Fibroblast of peridontal ligament (primary cell): Measurements from ENCODE around the gene SUMF2.
"Not testable (repeated sequence)": the region's sequence is repeated elsewhere in the genome, so short reads cannot be mapped to it uniquely, and the experiment has no call there.

ENCODE experiments used
- DNase-seq: peaks from one replicate; pipeline ENCODE4 v3.0.0-alpha.2; 2010; ENCODE audit errors: extremely low read depth

The SUMF2 gene

DNA sequence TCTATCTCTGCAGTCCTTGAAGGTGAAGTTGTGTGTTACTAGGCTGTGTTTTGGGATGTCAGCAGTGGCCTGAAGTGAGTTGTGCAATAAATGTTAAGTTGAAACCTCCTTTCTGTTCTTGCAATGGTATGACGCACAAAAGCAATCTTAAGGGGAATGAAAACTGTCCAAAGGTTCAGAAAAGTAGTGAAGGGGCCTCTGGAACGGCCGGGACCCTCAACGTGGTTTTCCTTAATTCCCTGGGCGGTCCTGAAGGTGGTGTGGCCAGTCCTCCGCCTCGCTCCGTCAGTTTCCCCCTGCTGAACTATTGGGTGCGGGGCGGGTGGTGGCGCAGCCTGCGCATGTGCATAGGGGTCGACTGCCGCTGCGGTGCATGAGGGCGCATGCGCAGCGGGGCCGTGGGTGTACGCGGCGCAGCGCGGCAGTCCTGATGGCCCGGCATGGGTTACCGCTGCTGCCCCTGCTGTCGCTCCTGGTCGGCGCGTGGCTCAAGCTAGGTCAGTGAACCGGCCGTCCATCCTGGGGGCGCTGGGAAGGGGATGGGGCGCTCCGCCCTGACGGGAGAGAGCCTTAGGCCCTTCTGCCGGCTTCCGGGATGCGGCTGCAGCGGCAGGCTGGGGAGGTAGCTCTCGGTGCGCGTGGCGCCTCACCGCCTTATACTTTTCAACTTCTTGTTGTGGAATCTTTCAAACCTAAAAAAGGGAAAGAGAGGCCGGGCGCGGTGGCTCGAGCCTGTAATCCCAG lies at the start of gene SUMF2:
Gene SUMF2, plus strand, starts transcription at position 405 of the 744 bp plus-strand sequence. Its CDS starts 26 bp downstream, at position 431.
- peak; percentile 87 for DNase-seq

- DNase-seq: not testable (repeated sequence)
These were observed 47.1 kb upstream of the SUMF2 start for GRCh38 chr7:56017015-56017414.

DNA sequence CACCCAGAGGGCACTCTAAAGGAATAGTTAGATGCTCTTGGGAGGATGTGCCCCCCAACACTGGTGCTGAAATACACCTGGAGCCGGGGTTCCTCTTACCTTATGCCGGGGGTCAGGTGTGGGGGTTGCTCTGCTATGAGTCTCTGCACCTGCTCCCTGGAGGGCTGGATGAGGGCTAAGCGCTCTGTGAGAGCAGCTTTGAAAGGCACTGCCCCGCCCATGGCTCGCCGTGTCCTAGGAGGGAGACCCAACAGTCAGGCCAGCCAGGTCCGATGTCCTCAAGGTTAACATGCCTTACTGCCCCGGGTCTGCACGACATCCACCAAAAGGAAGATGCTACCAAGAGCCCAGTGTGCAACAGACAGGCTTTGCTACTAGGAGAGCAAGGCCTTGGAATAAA lies 44.6 kb upstream of the SUMF2 start:
- no peak for DNase-seq

GRCh38 chr7:56023500-56023899 lies 40.6 kb upstream of the SUMF2 start:
- no peak for DNase-seq

DNA sequence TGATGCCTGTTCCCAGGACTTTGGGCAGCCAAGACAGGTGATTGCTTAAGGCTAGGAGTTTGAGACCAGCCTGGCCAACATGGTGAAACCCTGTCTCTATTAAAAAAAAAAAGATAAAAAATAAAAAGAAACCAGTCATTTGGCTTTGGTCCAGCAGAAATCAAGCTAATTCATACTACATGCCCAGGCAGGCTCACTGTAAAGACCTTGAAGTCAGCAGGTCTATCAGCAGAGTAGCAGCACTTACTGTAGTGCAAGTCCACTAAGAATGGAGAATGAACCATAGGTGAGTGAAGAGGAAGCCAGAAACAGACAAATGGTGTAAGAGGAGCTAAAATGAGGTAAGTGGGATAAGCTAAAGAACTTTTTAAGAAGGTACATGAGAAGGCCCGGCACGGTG lies 37.5 kb upstream of the SUMF2 start:
- DNase-seq: no peak

DNA sequence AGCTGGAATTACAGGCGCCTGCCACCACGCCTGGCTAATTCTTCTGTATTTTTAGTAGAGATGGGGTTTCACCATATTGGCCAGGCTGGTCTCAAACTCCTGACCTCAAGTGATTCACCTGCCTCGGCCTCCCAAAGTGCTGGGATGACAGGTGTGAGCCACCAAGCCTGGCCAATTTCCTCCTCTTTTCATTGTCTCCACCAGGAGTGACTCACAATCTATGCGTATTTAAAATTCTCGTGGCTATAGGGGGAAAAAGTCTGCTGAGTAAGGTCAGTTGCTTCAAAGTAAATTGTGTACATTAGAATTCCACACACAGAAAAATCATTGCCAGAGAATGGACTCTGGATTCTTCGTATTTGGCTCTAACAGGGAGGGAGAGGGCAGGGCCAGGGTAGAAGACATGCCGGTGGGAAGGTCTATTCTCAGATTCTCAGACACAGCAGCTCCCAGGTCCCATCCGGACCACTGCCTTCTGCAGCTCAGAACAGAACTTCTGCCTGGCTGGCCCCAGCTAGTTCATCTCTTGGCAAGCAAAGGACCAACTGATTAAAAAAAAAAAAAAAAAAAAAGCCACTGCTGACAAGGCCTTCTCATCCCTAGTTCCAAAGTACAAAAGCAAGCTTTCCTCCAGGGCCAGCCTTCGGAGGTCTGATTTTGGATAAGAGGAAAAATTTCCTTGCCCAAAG lies 35.0 kb upstream of the SUMF2 start:
- DNase-seq: no peak

DNA sequence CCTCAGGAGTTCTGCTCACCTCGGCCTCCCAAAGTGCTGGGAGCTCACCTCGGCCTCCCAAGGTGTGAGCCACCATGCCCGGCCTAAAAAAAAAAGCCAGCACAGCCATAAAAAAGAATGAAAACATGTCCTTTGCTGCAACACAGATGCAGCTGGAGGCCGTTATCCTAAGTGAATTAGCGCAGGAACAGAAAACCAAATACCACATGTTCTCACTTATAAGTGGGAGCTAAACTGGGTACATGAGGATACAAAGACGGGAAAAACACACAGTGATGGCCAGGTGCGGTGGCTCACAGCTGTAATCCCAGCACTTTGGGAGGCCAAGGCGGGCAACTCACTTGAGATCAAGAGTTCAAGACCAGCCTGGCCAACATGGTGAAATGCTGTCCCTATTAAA lies 33.7 kb upstream of the SUMF2 start:
- DNase-seq: no peak

DNA sequence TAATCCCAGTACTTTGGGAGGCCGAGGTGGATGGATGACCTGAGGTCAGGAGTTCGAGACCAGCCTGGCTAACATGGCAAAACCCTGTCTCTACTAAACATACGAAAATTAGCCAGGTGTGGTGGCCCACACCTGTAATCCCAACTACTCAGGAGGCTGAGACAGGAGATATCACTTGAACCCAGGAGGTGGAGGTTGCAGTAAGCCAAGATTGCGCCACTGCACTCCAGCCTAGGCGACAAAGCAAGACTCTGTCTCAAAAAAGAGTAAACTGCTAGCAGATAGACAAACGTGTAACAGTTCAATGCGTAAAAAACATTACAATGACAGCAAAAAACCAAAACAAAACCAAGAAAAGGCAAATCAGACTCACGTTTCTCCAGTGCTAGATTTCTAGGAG lies 32.5 kb upstream of the SUMF2 start:
- not testable (repeated sequence) for DNase-seq

DNA sequence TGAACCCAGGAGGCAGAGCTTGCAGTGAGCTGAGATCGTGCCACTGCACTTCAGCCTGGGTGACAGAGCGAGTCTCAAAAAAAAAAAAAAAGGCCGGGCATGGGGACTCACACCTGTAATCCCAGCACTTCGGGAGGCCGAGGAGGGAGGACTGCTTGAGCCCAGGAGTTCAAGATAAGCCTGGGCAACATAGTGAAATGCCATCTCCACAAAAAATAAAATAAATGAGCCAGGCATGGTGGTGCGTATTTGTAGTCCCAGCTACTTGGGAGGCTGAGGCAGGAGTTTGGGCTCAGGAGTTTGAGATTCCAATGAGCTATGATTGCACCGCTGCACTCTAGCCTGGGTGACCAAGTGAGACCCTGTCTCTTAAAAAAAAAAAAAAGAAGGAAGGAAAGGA lies 31.5 kb upstream of the SUMF2 start:
- not testable (repeated sequence) for DNase-seq

GRCh38 chr7:56033671-56034432 lies 30.2 kb upstream of the SUMF2 start:
- peak; percentile 77 for DNase-seq

- no peak for DNase-seq
These were observed 23.4 kb upstream of the SUMF2 start for GRCh38 chr7:56040730-56041129.

DNA sequence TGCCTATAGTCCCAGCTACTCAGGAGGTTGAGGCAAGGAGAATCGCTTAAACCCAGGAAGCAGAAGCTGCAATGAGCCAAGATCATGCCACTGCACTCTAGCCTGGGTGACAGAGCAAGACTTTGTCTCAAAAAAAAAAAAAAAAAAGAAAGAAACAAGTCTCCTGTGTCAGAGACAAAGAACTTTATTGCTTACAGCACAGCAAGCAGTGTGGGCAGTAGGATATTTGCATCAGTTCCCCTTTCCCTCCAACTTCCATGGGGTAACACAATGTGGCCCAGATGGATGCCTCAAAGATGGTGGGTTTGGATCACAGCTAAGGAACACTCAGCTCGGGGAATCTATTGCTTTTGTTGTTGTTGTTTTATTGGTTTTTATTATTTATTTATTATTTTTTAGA lies 18.3 kb upstream of the SUMF2 start:
- DNase-seq: not testable (repeated sequence)

DNA sequence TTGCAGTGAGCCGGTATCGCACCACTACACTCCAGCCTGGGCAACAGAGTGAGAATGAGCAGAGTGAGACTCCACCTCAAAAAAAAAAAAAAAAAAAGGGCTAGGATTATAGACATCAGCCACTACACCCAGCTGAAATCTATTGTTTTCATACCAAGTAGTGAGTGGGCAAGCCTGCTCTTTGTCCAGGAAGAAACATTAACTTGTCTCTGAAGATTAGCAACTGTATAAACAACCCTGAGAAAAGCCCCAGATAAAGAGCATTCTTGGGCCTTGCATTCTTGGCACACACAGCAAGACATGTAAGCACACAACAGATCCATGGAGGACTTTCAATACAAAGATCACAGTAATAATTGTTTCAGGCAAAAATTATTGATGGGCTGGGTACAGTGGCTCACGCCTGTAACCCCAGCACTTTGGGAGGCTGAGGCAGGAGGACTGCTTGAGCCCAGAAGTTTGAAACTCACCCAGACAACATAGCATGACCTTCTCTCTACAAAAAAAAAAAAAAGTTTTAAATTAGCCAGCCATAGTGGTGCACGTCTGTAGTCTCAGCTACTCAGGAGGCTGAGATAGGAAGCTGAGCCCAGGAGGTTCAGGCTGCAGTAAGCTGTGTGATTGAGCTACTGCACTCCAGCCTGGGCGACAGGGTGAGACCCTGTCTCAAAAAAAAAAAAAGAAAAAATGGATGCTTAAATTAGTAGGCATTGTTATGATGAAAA lies 17.2 kb upstream of the SUMF2 start:
- peak; percentile 83 for DNase-seq

- not testable (repeated sequence) for DNase-seq
These were observed 16.5 kb upstream of the SUMF2 start for GRCh38 chr7:56047446-56048116.

- DNase-seq: no peak
These were observed 15.8 kb upstream of the SUMF2 start for GRCh38 chr7:56048245-56048644.

DNA sequence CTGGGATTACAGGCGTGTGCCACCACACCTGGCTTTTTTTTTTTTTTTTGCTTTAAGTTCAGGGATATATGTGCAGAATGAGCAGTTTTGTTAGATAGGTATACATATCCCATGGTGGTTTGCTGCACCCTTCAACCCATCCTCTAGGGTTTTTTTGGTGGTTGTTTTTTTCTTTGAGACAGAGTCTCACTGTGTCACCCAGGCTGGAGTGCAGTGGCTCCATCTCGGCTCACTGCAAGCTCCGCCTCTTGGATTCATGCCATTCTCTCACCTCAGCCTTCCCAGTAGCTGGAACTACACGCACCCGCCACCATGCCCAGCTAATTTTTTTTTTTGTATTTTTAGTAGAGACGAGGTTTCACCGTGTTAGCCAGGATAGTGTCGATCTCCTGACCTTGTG lies 15.3 kb upstream of the SUMF2 start:
- not testable (repeated sequence) for DNase-seq

DNA sequence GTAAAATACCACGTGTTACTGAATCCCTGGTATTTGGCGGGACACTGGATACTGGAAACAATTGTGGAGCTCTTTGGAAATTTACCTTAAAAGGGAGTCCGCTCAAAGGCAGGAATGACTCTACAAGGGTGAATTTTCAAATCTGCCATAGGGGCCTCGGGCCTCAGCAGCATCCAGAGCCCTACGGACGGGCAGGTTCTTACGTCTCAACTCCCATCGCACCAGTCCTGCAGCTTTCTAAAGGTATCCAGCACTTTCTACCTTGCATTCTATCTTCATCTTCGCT lies 13.1 kb upstream of the SUMF2 start:
- no peak for DNase-seq

- peak; percentile 97 for DNase-seq
These were observed 12.5 kb upstream of the SUMF2 start, which contains the start of the genes CCT6A and PSPH for GRCh38 chr7:56051339-56052191. TSS of gene CCT6A (plus strand) at chr7:56051765. CDS start at chr7:56051849, 84 bp downstream. TSS of gene PSPH (minus strand) at chr7:56051444. CDS start at chr7:56021212, 30,232 bp downstream.

- no peak for DNase-seq
These were observed 10.7 kb upstream of the SUMF2 start for GRCh38 chr7:56053379-56053778.

- DNase-seq: no peak
These were observed 10.1 kb upstream of the SUMF2 start for GRCh38 chr7:56053993-56054392.
